Chondrocyte (in vitro differentiated cells): Measurements from ENCODE around the gene KIAA1586. TPM values are rescaled to one million over a fixed set of nuclear protein-coding genes. Genes with fewer than 3 reads are reported as not detected.

Experiments used
- DNase-seq: peaks from one replicate; pipeline ENCODE4 v3.0.0; 2021; ENCODE audit warnings: mixed read lengths, low spot score
- H3K27ac Mint-ChIP-seq: one replicate; pipeline ENCODE4 v1.8.0; 2021; ENCODE audit warnings: mild to moderate bottlenecking, moderate library complexity, mixed read lengths; ENCODE audit not compliant: unreplicated experiment
- H3K27me3 Mint-ChIP-seq: 2 replicates; pipeline ENCODE4 v1.8.0; 2021; ENCODE audit warnings: low read depth, mixed read lengths
- H3K36me3 Mint-ChIP-seq: 2 replicates; pipeline ENCODE4 v1.8.0; 2021; ENCODE audit warnings: low read depth, mixed read lengths
- H3K4me1 Mint-ChIP-seq: 2 replicates; pipeline ENCODE4 v1.8.0; 2021; ENCODE audit warnings: low read depth, mild to moderate bottlenecking, mixed read lengths
- H3K4me3 Mint-ChIP-seq: one replicate; pipeline ENCODE4 v1.8.0; 2021; ENCODE audit warnings: mild to moderate bottlenecking, moderate library complexity, mixed read lengths; ENCODE audit not compliant: unreplicated experiment
- H3K9me3 Mint-ChIP-seq: 2 replicates; pipeline ENCODE4 v1.8.0; 2021; ENCODE audit warnings: low read depth, mixed read lengths
- total RNA-seq: library from RNA; stranded (reverse); gene quantifications from 3 replicates; pipeline ENCODE4 v1.2.1, GENCODE V29; 2021
- TF ChIP-seq, protein P1 (sequence below): fragments of 200-600 bp; sonication (generic); IDR thresholded peaks from 2 replicates; pipeline ENCODE4 v1.5.0; 2021; ENCODE audit warnings: antibody characterized with exemption, mild to moderate bottlenecking, moderate library complexity

Gene KIAA1586
- total RNA-seq, 1 donor from 2014 or later: 13.4 TPM

DNA sequence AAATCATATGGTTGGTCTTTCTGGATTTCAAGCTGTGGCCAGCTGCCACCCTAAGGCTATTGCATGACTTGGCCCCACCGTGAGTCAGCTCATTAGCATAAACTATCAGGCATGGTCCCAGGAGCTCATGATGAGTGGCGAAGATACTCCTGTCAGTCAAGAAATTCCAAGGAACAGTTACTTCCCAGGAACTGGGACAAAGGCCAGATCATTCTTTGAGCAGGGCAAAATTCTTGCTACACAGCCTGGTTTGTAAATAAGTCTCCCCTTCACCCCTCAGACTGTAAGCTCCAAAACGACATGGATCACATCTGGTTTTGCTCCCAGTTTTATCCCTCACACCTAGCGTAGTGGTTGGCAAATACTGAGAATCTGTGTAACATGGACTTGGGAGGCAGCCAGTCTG, 33.0 kb upstream of the KIAA1586 start:
- TF ChIP-seq, protein P1, sequence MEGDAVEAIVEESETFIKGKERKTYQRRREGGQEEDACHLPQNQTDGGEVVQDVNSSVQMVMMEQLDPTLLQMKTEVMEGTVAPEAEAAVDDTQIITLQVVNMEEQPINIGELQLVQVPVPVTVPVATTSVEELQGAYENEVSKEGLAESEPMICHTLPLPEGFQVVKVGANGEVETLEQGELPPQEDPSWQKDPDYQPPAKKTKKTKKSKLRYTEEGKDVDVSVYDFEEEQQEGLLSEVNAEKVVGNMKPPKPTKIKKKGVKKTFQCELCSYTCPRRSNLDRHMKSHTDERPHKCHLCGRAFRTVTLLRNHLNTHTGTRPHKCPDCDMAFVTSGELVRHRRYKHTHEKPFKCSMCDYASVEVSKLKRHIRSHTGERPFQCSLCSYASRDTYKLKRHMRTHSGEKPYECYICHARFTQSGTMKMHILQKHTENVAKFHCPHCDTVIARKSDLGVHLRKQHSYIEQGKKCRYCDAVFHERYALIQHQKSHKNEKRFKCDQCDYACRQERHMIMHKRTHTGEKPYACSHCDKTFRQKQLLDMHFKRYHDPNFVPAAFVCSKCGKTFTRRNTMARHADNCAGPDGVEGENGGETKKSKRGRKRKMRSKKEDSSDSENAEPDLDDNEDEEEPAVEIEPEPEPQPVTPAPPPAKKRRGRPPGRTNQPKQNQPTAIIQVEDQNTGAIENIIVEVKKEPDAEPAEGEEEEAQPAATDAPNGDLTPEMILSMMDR: no peak
- no peak overlapping the region for H3K4me3 Mint-ChIP-seq
- H3K4me1 Mint-ChIP-seq: peaks cover 14% of the 10 kb centered on the region
- no peaks in the 10 kb centered on the region for H3K36me3 Mint-ChIP-seq
- no peak for DNase-seq
- no peak overlapping the region for H3K27ac Mint-ChIP-seq
- H3K27me3 Mint-ChIP-seq: no peaks in the 10 kb centered on the region
- H3K9me3 Mint-ChIP-seq: no peaks in the 10 kb centered on the region

DNA sequence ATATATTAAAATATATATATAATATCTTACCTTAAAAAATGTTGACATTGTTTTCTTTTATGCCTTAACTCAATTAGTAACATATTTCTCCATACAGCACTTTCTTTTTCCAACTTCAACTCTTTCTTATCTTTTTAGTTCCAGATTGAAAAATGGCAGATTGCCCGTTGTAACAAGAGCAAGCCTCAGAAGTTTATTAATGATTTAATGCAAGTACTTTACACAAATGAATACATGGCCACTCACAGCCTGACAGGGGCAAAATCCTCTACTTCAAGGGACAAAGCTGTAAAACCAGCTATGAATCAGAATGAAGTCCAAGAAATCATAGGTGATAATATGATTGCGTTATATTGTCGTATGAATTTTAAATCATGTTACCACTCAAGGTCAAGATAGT, 29.4 kb upstream of the KIAA1586 start:
- no peak for DNase-seq
- H3K27ac Mint-ChIP-seq: no peak overlapping the region
- H3K4me1 Mint-ChIP-seq: peaks cover 14% of the 10 kb centered on the region
- peaks cover 2% of the 10 kb centered on the region for H3K36me3 Mint-ChIP-seq
- TF ChIP-seq, protein P1: no peak
- no peaks in the 10 kb centered on the region for H3K9me3 Mint-ChIP-seq
- H3K4me3 Mint-ChIP-seq: no peak overlapping the region
- H3K27me3 Mint-ChIP-seq: no peaks in the 10 kb centered on the region

DNA sequence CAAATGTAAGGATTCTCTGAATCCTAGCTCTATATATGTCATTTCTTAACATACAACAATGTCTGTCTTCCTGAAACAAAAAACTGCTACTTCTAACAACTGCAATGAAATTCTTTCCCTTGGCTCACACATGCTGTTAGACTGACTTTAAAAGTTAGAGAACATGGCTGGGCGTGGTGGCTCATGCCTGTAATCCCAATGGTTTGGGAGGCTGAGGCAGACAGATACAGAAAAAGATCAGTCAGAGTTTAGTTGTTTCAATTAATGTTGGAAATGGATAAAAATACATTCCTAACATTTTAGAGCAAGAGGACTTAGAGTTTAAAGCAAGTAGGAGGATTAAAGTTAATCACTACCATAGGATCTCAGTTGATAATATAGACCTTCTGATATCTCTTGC, 28.7 kb upstream of the KIAA1586 start:
- Mint-ChIP-seq H3K27me3 (no peaks in the 10 kb centered on the region), H3K27ac (no peak overlapping the region), H3K36me3 (peaks cover 2% of the 10 kb centered on the region), H3K4me1 (peaks cover 13% of the 10 kb centered on the region), H3K9me3 (no peaks in the 10 kb centered on the region), H3K4me3 (no peak overlapping the region)
- TF ChIP-seq, protein P1: no peak
- DNase-seq: no peak

DNA sequence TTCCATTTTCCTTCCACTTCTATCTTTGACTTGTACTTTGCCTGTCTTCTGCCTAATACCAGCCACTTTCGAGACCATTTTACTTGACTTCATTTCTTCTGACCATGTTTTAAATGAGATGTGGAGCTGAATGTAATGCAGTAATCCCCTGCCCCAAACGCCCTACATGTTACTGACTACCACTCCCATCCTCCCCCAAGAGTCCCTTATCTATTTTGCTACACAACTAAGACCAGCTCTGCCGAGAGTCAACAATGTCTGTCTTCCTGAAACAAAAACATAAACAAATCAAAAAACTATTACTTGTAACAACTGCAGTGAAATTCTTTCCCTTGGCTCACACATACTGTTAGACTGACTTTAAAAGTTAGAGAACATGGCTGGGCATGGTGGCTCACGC, 27.1 kb upstream of the KIAA1586 start:
- H3K27me3 Mint-ChIP-seq: no peaks in the 10 kb centered on the region

DNA sequence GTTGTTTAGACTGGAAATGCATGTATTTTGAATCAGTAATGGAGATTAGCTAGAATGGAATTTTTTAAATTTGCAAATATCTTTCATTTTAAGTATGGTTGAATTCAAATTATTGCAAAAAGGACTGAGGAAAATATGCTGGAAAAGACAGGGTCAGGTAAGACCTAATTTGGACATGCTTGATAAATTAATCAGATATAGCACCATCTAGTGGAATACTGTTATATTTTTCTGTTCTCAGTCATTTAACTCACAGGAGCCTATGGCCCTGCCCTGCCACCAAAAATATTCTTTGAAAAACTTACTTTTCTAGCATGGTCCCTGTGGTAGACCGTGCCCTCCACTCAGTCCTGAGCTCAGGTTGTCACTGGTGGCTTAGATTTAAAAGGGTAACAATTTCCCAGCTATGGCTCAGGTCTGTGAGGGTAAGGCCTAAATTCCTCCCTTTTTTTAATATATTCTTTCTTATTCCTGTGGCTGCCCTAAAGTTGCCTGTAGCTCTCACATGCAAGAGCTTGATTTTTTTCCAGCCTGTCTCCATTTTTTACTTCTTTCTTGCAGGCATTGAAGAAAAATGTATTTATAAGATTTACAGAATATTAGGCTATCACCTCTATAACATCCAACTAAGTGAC, 25.3 kb upstream of the KIAA1586 start:
- Mint-ChIP-seq H3K36me3 (peaks cover 20% of the 10 kb centered on the region), H3K9me3 (peaks cover 19% of the 10 kb centered on the region), H3K27ac (no peak overlapping the region), H3K4me1 (peaks cover 3% of the 10 kb centered on the region), H3K27me3 (no peaks in the 10 kb centered on the region), H3K4me3 (no peak overlapping the region)
- no peak for DNase-seq
- TF ChIP-seq, protein P1: peak; percentile 88

More for the DNA sequence above, 27.1 kb upstream of the KIAA1586 start:
- no peak overlapping the region for H3K4me3 Mint-ChIP-seq
- DNase-seq: no peak
- H3K9me3 Mint-ChIP-seq: peaks cover 5% of the 10 kb centered on the region
- H3K36me3 Mint-ChIP-seq: peaks cover 7% of the 10 kb centered on the region
- no peak overlapping the region for H3K27ac Mint-ChIP-seq
- TF ChIP-seq, protein P1: no peak
- H3K4me1 Mint-ChIP-seq: peaks cover 3% of the 10 kb centered on the region
